Tibial artery (tissue), 4 donors: ENCODE measurements around the gene CSF1.
"Not testable (repeated sequence)": the region's sequence is repeated elsewhere in the genome, so short reads cannot be mapped to it uniquely, and the experiment has no call there.

Source experiments
- DNase-seq, 2 donors: peaks; one replicate each; pipeline ENCODE4 v3.0.0-alpha.2; 2019
- H3K27ac ChIP-seq, 2 donors: fragments of 200-600 bp; sonication (generic) in 1 of 2; 1 replicate in 1 of 2; 2 replicates in 1 of 2; pipeline ENCODE4 v1.5.1; 2018 to 2019; ENCODE audit warnings: mild to moderate bottlenecking in 1 of 2
- H3K27me3 ChIP-seq, 2 donors: fragments of 200-600 bp; sonication (generic) in 1 of 2; one replicate each; pipeline versions ENCODE4 v1.5.1 to v1.6.0; 2016 to 2019
- H3K36me3 ChIP-seq, 3 donors: fragments of 200-600 bp; sonication (generic) in 2 of 3; one replicate each; pipeline ENCODE4 v1.5.1; 2016 to 2019; ENCODE audit warnings: mild to moderate bottlenecking in 2 of 3
- H3K4me1 ChIP-seq, 4 donors: fragments of 200-600 bp; sonication (generic) in 2 of 4; 1 replicate in 3 of 4; 2 replicates in 1 of 4; pipeline ENCODE4 v1.5.1; 2016 to 2019
- H3K4me3 ChIP-seq, 2 donors: fragments of 200-600 bp; sonication (generic) in 1 of 2; 1 replicate in 1 of 2; 2 replicates in 1 of 2; pipeline ENCODE4 v1.5.1; 2018 to 2019; ENCODE audit warnings: mild to moderate bottlenecking in 2 of 2
- H3K9me3 ChIP-seq, 3 donors: fragments of 200-600 bp; sonication (generic) in 1 of 3; one replicate each; pipeline ENCODE4 v1.5.1; 2016 to 2019
- intact Hi-C: fragments of 100-400 bp; cut with DNase I; formaldehyde crosslinking; loops from one replicate; pipeline ENCODE4 v1.15.0; 2023; ENCODE audit warnings: low total_unique reads
- TF ChIP-seq, protein P1 (sequence below), 2 experiments: fragments of 200-600 bp in 1 of 2; fragments of 450-650 bp in 1 of 2; IDR thresholded peaks; one replicate each; pipeline ENCODE4 v1.5.1; 2017 to 2019; ENCODE audit warnings: antibody characterized with exemption in 2 of 2, mild to moderate bottlenecking in 1 of 2, moderate library complexity in 1 of 2

Gene CSF1

DNA sequence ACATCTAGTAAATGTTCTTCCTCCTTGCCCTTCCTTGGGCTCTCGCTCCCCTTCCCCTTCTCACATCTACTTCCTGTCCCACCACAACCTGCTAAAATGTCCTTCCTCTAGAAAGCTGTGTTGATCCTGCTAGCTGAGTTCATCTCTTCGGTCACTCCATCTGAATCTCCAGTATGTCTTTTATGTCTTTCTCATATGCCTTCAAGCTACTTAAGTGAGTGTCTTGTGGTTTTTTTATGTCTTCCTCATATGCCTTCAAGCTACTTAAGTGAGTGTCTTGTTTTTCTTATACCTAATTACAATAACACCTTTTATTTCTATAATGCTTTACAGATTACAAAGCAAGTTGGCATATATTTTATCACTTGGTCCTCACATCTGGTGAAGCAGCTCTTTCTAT lies 33.9 kb downstream of the CSF1 start:
- no peak for DNase-seq
- H3K9me3 ChIP-seq, result no peaks in the 10 kb centered on the region
- no peaks in the 10 kb centered on the region for H3K4me1 ChIP-seq
- no peak overlapping the region for H3K27ac ChIP-seq
- H3K4me3 ChIP-seq, result no peak overlapping the region
- TF ChIP-seq, protein P1, sequence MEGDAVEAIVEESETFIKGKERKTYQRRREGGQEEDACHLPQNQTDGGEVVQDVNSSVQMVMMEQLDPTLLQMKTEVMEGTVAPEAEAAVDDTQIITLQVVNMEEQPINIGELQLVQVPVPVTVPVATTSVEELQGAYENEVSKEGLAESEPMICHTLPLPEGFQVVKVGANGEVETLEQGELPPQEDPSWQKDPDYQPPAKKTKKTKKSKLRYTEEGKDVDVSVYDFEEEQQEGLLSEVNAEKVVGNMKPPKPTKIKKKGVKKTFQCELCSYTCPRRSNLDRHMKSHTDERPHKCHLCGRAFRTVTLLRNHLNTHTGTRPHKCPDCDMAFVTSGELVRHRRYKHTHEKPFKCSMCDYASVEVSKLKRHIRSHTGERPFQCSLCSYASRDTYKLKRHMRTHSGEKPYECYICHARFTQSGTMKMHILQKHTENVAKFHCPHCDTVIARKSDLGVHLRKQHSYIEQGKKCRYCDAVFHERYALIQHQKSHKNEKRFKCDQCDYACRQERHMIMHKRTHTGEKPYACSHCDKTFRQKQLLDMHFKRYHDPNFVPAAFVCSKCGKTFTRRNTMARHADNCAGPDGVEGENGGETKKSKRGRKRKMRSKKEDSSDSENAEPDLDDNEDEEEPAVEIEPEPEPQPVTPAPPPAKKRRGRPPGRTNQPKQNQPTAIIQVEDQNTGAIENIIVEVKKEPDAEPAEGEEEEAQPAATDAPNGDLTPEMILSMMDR (IDR thresholded peaks at IDR 0.05), result no peak
- no peaks in the 10 kb centered on the region for H3K36me3 ChIP-seq
- intact Hi-C loops, result no loop called here
- H3K27me3 ChIP-seq, result no peaks in the 10 kb centered on the region

DNA sequence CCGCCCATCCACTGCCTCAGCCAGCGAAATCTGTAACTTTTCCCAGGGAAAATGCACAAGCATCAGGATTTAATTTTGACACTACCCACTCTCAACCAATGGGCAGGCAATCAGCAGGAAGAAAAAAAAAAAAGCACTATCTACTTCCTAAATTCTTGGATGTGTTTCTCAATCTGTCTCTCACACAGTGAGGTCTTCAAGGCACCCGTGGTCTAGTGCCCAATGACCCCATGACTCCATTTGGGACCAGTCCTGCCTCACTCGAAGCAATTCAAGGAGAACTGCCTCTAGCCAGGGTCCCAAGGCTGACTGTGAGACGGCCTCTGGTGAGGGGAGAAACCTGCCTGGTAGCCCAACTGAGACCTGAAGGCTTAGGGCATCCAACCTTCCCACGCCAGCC lies 35.9 kb downstream of the CSF1 start:
- DNase-seq, result no peak
- H3K9me3 ChIP-seq, result no peaks in the 10 kb centered on the region
- no peak overlapping the region for H3K27ac ChIP-seq
- H3K36me3 ChIP-seq, result no peaks in the 10 kb centered on the region
- no peak overlapping the region for H3K4me3 ChIP-seq
- H3K27me3 ChIP-seq, result no peaks in the 10 kb centered on the region
- TF ChIP-seq, protein P1 (IDR thresholded peaks at IDR 0.05), result no peak
- H3K4me1 ChIP-seq, result no peaks in the 10 kb centered on the region
- intact Hi-C loops, result no loop called here

DNA sequence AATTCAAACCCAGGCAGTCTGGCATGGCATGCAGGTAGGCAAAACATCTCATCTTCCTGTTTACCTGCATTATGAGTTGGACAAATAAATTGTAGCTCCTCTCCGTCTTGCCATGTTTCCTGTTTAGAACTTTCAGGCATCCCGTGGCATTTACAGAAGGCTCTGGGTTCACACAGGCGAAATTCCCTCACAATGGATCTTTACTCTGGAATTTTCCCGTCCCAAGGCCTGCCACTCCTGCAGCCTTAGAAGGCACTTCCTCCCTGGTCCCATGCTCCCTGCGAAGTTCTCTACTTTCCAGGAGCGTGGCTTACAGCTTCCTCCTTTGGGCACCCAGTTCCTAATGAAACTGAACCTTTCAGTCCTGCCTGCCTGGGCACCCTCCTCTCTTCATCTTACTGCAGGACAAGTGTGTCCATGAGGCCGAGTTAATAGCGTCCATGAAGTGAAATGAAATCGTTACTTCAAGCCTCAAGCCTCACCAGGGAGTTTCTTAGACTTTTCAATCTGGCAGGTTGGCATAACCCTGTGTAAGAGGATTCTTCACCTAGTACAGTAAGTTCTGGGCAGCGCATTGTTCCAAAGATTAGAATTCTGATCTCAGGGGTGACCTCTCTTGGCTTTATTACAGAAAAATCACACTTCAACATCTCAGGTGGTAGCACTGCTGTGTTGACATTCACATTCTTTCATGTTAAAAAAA lies 37.1 kb downstream of the CSF1 start:
- no peaks in the 10 kb centered on the region for H3K4me1 ChIP-seq
- no peak overlapping the region for H3K27ac ChIP-seq
- no peaks in the 10 kb centered on the region for H3K36me3 ChIP-seq
- no peak for DNase-seq
- TF ChIP-seq, protein P1 (IDR thresholded peaks at IDR 0.05), result no peak
- intact Hi-C loops, result no loop called here
- no peaks in the 10 kb centered on the region for H3K9me3 ChIP-seq
- no peak overlapping the region for H3K4me3 ChIP-seq
- no peaks in the 10 kb centered on the region for H3K27me3 ChIP-seq

DNA sequence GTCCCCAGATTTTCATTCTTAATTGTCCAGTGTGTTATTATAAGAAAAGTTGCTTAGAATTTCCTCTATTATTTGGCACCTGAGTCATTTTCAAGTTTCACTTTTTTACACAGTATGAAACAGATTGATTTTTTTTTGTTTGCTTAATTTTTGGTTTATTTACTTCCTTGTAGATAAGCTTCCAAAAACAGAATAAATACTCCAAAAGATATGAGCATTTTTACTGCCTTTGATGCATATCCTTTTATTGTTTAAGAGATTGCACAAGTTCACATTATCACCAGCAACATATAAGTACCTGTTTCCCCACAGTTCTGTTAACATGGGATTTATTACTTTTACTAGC lies 37.6 kb downstream of the CSF1 start:
- TF ChIP-seq, protein P1 (IDR thresholded peaks at IDR 0.05), result no peak
- Histone ChIP-seq H3K9me3 (no peaks in the 10 kb centered on the region), H3K27me3 (no peaks in the 10 kb centered on the region), H3K4me3 (no peak overlapping the region), H3K27ac (no peak overlapping the region), H3K36me3 (no peaks in the 10 kb centered on the region), H3K4me1 (no peaks in the 10 kb centered on the region)
- no peak for DNase-seq
- intact Hi-C loops, result no loop called here

DNA sequence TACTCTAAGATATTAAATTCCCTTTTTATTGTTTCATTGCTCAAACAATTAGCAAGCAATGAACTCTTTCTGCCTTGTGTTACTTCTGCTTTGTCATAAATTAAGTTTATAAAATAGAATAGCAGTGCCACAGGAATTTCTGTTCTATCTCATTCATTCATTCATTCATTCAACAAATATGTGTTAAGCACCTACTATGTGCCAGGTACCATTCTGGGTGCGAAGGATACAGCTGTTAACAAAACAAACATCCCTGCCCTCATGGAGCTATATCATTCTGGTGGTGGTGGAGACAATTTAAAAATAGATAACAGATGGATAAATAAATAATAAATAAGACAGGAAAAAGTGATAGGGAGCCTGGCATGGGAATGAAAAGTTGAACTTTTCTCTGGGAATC lies 39.4 kb downstream of the CSF1 start:
- no peak for DNase-seq
- Histone ChIP-seq H3K4me3 (no peak overlapping the region), H3K27ac (no peak overlapping the region), H3K4me1 (no peaks in the 10 kb centered on the region), H3K36me3 (no peaks in the 10 kb centered on the region), H3K9me3 (no peaks in the 10 kb centered on the region), H3K27me3 (no peaks in the 10 kb centered on the region)
- TF ChIP-seq, protein P1 (IDR thresholded peaks at IDR 0.05), result no peak
- intact Hi-C loops, result no loop called here

DNA sequence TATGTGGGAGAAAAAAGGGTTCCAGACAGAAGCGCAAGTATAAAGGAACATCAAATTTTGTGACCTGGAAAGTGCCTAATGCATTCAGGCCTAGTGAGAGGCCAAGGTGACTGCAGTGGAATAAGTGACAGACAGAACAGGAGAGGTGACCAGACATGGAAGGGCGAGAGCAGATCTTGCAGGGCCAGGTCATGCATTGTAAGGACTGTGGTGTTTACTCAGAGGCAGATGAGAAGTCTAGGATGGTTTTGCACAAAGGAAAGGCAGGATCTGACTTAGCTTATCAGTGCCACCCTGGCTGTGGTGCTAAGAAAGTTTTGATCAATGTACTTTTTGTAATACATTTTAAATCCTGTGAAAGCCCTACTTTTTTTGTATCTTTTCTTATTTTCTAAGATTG lies 39.9 kb downstream of the CSF1 start:
- H3K36me3 ChIP-seq, result no peaks in the 10 kb centered on the region
- TF ChIP-seq, protein P1 (IDR thresholded peaks at IDR 0.05), result no peak
- H3K27ac ChIP-seq, result no peak overlapping the region
- intact Hi-C loops, result no loop called here
- no peak for DNase-seq
- H3K4me3 ChIP-seq, result no peak overlapping the region
- no peaks in the 10 kb centered on the region for H3K4me1 ChIP-seq
- H3K9me3 ChIP-seq, result no peaks in the 10 kb centered on the region
- H3K27me3 ChIP-seq, result no peaks in the 10 kb centered on the region

DNA sequence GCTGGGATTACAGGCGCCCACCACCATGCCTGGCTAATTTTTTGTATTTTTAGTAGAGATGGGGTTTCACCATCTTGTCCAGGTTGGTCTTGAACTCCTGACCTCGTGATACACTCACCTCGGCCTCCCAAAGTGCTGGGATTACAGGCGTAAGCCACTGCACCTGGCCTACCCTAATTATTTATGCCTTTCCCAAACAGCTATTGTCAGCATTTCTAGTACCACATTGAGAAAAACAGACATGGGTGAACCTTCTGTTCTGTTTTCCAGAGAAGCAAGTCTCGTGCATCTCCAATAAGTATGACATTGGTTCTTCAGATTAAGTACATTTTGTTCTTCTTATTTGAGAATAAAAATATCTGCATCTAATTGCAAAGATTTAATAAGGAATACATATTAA lies 40.9 kb downstream of the CSF1 start:
- H3K27ac ChIP-seq, H3K36me3 ChIP-seq, intact Hi-C loops, DNase-seq, H3K4me1 ChIP-seq, H3K27me3 ChIP-seq, H3K4me3 ChIP-seq, H3K9me3 ChIP-seq: not testable (repeated sequence)
